Measurements from ENCODE around the gene ARID2. TPM values are rescaled to one million over a fixed set of nuclear protein-coding genes. Genes with fewer than 3 reads are reported as not detected.

Gene ARID2
- total and polyA plus RNA-seq, 2 experiments from 2014 or later: 26.5 to 54.9 TPM

DNA sequence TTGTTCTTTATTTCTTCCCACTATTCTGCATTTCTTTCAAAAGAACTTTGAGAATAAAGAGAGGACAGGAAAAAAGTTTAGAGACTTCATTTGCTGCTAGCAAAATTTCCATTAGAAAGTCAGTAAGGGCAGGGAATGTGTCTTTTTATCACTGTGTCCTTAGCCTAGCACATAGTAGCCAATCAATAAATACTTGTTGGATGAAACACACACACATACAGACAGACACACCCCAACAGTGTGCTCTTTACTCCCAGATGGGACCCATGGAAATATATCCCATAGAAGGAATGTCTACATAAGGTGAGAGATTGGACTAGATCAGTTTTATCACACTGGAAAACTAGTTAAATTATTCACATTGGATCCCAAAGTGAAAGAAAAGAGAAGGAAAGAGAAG is 21.1 kb upstream of the ARID2 start (continued):
- TF ChIP-seq NANOG (IDR thresholded peaks at IDR 0.05; ENCODE audit: borderline replicate concordance): no peak
- TF ChIP-seq, protein P1, sequence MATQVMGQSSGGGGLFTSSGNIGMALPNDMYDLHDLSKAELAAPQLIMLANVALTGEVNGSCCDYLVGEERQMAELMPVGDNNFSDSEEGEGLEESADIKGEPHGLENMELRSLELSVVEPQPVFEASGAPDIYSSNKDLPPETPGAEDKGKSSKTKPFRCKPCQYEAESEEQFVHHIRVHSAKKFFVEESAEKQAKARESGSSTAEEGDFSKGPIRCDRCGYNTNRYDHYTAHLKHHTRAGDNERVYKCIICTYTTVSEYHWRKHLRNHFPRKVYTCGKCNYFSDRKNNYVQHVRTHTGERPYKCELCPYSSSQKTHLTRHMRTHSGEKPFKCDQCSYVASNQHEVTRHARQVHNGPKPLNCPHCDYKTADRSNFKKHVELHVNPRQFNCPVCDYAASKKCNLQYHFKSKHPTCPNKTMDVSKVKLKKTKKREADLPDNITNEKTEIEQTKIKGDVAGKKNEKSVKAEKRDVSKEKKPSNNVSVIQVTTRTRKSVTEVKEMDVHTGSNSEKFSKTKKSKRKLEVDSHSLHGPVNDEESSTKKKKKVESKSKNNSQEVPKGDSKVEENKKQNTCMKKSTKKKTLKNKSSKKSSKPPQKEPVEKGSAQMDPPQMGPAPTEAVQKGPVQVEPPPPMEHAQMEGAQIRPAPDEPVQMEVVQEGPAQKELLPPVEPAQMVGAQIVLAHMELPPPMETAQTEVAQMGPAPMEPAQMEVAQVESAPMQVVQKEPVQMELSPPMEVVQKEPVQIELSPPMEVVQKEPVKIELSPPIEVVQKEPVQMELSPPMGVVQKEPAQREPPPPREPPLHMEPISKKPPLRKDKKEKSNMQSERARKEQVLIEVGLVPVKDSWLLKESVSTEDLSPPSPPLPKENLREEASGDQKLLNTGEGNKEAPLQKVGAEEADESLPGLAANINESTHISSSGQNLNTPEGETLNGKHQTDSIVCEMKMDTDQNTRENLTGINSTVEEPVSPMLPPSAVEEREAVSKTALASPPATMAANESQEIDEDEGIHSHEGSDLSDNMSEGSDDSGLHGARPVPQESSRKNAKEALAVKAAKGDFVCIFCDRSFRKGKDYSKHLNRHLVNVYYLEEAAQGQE (IDR thresholded peaks at IDR 0.05; ENCODE audit: unreplicated experiment): no peak
- TF ChIP-seq POLR2AphosphoS5 (IDR thresholded peaks at IDR 0.05; ENCODE audit: low read depth): no peak
- no peak for TF ChIP-seq EZH2phosphoT487 (IDR thresholded peaks at IDR 0.05; ENCODE audit: unreplicated experiment)
- TF ChIP-seq, protein P2, sequence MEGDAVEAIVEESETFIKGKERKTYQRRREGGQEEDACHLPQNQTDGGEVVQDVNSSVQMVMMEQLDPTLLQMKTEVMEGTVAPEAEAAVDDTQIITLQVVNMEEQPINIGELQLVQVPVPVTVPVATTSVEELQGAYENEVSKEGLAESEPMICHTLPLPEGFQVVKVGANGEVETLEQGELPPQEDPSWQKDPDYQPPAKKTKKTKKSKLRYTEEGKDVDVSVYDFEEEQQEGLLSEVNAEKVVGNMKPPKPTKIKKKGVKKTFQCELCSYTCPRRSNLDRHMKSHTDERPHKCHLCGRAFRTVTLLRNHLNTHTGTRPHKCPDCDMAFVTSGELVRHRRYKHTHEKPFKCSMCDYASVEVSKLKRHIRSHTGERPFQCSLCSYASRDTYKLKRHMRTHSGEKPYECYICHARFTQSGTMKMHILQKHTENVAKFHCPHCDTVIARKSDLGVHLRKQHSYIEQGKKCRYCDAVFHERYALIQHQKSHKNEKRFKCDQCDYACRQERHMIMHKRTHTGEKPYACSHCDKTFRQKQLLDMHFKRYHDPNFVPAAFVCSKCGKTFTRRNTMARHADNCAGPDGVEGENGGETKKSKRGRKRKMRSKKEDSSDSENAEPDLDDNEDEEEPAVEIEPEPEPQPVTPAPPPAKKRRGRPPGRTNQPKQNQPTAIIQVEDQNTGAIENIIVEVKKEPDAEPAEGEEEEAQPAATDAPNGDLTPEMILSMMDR (conservative IDR thresholded peaks at IDR 0.05; ENCODE audit: low read depth in 2 of 2): no peak
- no peak for TF ChIP-seq ZNF331 (CRISPR knock-in tag; IDR thresholded peaks at IDR 0.05; ENCODE audit: low read depth)
- TF ChIP-seq CREB1 (CRISPR knock-in tag; IDR thresholded peaks at IDR 0.05; ENCODE audit: low read depth): no peak
- TF ChIP-seq EZH2 (IDR thresholded peaks at IDR 0.05; ENCODE audit: low read depth, unreplicated experiment): no peak
- no peak for TF ChIP-seq STAT1 (IDR thresholded peaks at IDR 0.05; ENCODE audit: unreplicated experiment)

DNA sequence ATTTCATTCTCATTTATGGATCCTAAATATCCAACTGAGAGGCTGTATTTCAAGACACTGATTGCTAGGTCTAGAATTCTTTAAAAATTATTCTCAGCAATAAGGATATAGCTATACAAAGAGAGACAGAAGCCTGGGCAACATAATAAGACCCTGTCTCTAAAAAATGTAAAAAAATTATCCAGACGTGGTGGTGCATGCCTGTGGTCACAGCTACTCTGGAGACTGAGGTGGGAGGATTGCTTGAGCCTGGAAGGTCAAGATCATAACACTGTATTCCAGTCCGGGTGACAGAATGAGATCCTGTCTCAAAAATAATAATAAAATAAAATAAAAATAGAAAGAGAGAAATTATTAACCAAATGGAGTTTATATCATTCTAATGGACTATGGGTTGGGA is 20.6 kb upstream of the ARID2 start:
- H3K36me3 Mint-ChIP-seq (ENCODE audit: low read depth): no peaks in the 10 kb centered on the region
- H3K27ac Mint-ChIP-seq: no peak overlapping the region
- Histone ChIP-seq H2AFZ (no peak overlapping the region), H3K4me1 (ENCODE audit: insufficient read depth) (peaks cover 18% of the 10 kb centered on the region), H3K79me2 (replicated peaks; ENCODE audit: insufficient read depth) (no peaks in the 10 kb centered on the region), H3K4me2 (no peak overlapping the region), H3K4me3 (no peak overlapping the region), H3K27ac (ENCODE audit: low read depth) (no peak overlapping the region), H3F3A (replicated peaks; ENCODE audit: low read depth) (no peaks in the 10 kb centered on the region), H3K27me3 (ENCODE audit: insufficient read depth) (no peaks in the 10 kb centered on the region), H4K20me1 (replicated peaks; ENCODE audit: insufficient read depth) (no peaks in the 10 kb centered on the region), H3K9me2 (ENCODE audit: insufficient read depth) (peaks cover 7% of the 10 kb centered on the region; the same call in 1 of the 2 replicates), H3K36me3 (ENCODE audit: insufficient read depth) (no peaks in the 10 kb centered on the region)
- peaks cover 14% of the 10 kb centered on the region; the same call in 2 of the 3 replicates for H3K4me1 Mint-ChIP-seq
- TF ChIP-seq CREB1 (CRISPR knock-in tag; IDR thresholded peaks at IDR 0.05; ENCODE audit: low read depth): no peak
- no peak for TF ChIP-seq EZH2 (IDR thresholded peaks at IDR 0.05; ENCODE audit: low read depth, unreplicated experiment)
- TF ChIP-seq ZNF331 (CRISPR knock-in tag; IDR thresholded peaks at IDR 0.05; ENCODE audit: low read depth): no peak
- TF ChIP-seq JUNB (IDR thresholded peaks at IDR 0.05; ENCODE audit: unreplicated experiment): no peak
- no peak for TF ChIP-seq NANOG (IDR thresholded peaks at IDR 0.05; ENCODE audit: borderline replicate concordance)
- TF ChIP-seq, protein P2 (conservative IDR thresholded peaks at IDR 0.05; ENCODE audit: low read depth in 2 of 2): no peak
- TF ChIP-seq POLR2AphosphoS5 (IDR thresholded peaks at IDR 0.05; ENCODE audit: low read depth): no peak
- TF ChIP-seq EZH2phosphoT487 (IDR thresholded peaks at IDR 0.05; ENCODE audit: unreplicated experiment): no peak
- TF ChIP-seq ZNF114 (CRISPR knock-in tag; IDR thresholded peaks at IDR 0.05): no peak
- H3K9me3 Mint-ChIP-seq: no peaks in the 10 kb centered on the region
- DNase-seq (ENCODE audit: low spot score): no peak
- H3K27me3 Mint-ChIP-seq (ENCODE audit: insufficient read depth, low read depth, poor library complexity): no peaks in the 10 kb centered on the region
- no peak overlapping the region for H3K4me3 Mint-ChIP-seq
- no peak for ATAC-seq
